ENCODE data around the gene MYO7A.

- no peak for TF ChIP-seq CTCF (IDR thresholded peaks at IDR 0.05)
- TF ChIP-seq POLR2A (IDR thresholded peaks at IDR 0.05) = no peak
Observed at GRCh38 chr11:77103319-77103718, 24.7 kb upstream of the MYO7A start.

Data from thyroid gland (tissue), 4 donors.